KMS-11 (cell line): ENCODE data around the gene CORO2A.

Experiments used
- H2AFZ ChIP-seq: fragments of 200-600 bp; sonication (generic); 2 replicates; pipeline ENCODE4 v1.6.1; 2016; ENCODE audit warnings: antibody characterized with exemption, mixed run types, low read depth
- H3K27ac ChIP-seq: fragments of 200-600 bp; sonication (generic); 2 replicates; pipeline ENCODE4 v1.6.1; 2016; ENCODE audit warnings: mild to moderate bottlenecking, mixed run types
- H3K27me3 ChIP-seq: fragments of 200-600 bp; sonication (generic); 2 replicates; pipeline ENCODE4 v1.6.1; 2017; ENCODE audit warnings: mild to moderate bottlenecking, low read depth, mixed run types, moderate library complexity; ENCODE audit not compliant: insufficient read depth
- H3K36me3 ChIP-seq: fragments of 200-600 bp; sonication (generic); 2 replicates; pipeline ENCODE4 v1.6.1; 2017; ENCODE audit warnings: mild to moderate bottlenecking, mixed run types; ENCODE audit not compliant: insufficient read depth
- H3K4me1 ChIP-seq: fragments of 200-600 bp; sonication (generic); 2 replicates; pipeline ENCODE4 v1.6.1; 2016; ENCODE audit warnings: mild to moderate bottlenecking, low read depth, mixed run types; ENCODE audit not compliant: poor library complexity, severe bottlenecking
- H3K4me2 ChIP-seq: fragments of 200-600 bp; sonication (generic); 2 replicates; pipeline ENCODE4 v1.7.0; 2016; ENCODE audit warnings: mild to moderate bottlenecking, mixed run types
- H3K4me3 ChIP-seq: fragments of 200-600 bp; sonication (generic); IDR thresholded peaks from 2 replicates; pipeline ENCODE4 v1.6.1; 2017; ENCODE audit warnings: low read depth, low read length, mixed read lengths; ENCODE audit not compliant: insufficient read depth
- H3K79me2 ChIP-seq: fragments of 200-600 bp; sonication (generic); 2 replicates; pipeline ENCODE4 v1.6.1; 2016; ENCODE audit warnings: low read depth, mixed run types; ENCODE audit not compliant: insufficient read depth
- H3K9ac ChIP-seq: fragments of 200-600 bp; sonication (generic); 2 replicates; pipeline ENCODE4 v1.6.1; 2016; ENCODE audit warnings: mild to moderate bottlenecking, mixed run types
- H4K20me1 ChIP-seq: fragments of 200-600 bp; sonication (generic); 2 replicates; pipeline ENCODE4 v1.6.1; 2016; ENCODE audit warnings: mild to moderate bottlenecking, mixed run types; ENCODE audit not compliant: insufficient read depth
- TF ChIP-seq, protein P1 (sequence below): fragments of 200-600 bp; sonication (generic); conservative IDR thresholded peaks from 2 replicates; pipeline ENCODE4 v1.6.1; 2017; ENCODE audit warnings: low read depth, mild to moderate bottlenecking, antibody characterized with exemption, low read length, moderate library complexity, mixed read lengths

Gene CORO2A

DNA sequence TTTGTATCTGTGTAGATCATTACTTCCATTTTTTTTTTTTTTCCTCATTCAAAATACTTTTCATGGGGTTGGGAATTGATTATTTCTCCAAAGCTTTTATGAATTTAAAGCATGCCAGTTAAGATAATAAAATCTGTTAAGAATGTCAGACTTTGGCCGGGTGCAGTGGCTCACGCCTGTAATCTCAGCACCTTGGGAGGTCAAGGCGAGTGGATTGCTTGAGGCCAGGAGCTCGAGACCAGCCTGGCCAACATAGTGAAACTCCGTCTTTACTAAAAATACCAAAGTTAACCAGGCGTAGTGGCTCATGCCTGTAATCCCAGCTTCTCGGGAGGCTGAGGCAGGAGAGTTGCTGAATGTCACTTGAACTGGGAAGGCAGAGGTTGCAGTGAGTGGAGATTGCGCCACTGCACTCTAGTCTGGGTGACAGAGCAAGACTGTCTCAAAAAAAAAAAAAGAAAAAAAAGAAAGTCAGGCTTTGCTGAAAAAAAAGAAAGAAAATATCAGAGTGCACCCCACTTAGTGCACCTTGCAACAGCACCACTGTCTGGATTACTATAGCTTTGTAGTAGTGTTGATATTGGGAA is 44.6 kb upstream of the CORO2A start:
- Histone ChIP-seq H3K4me3 (no peak overlapping the region), H3K27me3 (no peaks in the 10 kb centered on the region), H3K79me2 (no peaks in the 10 kb centered on the region), H3K36me3 (no peaks in the 10 kb centered on the region), H3K9ac (no peak overlapping the region), H3K4me1 (no peaks in the 10 kb centered on the region), H3K27ac (no peak overlapping the region), H2AFZ (no peak overlapping the region), H4K20me1 (no peaks in the 10 kb centered on the region), H3K4me2 (no peak overlapping the region)
- TF ChIP-seq, protein P1, sequence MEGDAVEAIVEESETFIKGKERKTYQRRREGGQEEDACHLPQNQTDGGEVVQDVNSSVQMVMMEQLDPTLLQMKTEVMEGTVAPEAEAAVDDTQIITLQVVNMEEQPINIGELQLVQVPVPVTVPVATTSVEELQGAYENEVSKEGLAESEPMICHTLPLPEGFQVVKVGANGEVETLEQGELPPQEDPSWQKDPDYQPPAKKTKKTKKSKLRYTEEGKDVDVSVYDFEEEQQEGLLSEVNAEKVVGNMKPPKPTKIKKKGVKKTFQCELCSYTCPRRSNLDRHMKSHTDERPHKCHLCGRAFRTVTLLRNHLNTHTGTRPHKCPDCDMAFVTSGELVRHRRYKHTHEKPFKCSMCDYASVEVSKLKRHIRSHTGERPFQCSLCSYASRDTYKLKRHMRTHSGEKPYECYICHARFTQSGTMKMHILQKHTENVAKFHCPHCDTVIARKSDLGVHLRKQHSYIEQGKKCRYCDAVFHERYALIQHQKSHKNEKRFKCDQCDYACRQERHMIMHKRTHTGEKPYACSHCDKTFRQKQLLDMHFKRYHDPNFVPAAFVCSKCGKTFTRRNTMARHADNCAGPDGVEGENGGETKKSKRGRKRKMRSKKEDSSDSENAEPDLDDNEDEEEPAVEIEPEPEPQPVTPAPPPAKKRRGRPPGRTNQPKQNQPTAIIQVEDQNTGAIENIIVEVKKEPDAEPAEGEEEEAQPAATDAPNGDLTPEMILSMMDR: no peak

DNA sequence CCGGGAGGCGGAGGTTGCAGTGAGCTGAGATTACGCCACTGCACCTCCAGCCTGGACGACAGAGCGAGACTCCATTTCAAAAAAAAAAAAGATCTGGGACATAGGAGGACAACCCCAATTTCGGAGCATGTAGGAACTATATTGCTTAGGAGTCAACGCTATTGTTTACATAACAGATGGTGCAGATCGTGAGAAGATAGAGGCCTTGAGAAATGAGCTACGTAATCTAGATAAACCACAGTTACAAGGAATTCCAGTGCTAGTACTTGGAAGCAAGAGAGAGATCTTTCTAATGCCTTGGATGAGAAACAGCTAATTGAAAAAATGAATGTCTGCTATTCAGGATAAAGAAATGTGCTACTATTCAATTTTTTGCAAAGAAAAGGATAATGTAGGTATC is 42.7 kb upstream of the CORO2A start:
- Histone ChIP-seq H2AFZ (no peak overlapping the region), H3K4me2 (no peak overlapping the region), H4K20me1 (no peaks in the 10 kb centered on the region), H3K4me3 (no peak overlapping the region), H3K27ac (no peak overlapping the region), H3K4me1 (no peaks in the 10 kb centered on the region), H3K27me3 (no peaks in the 10 kb centered on the region), H3K79me2 (no peaks in the 10 kb centered on the region), H3K36me3 (no peaks in the 10 kb centered on the region), H3K9ac (no peak overlapping the region)
- TF ChIP-seq, protein P1: no peak

DNA sequence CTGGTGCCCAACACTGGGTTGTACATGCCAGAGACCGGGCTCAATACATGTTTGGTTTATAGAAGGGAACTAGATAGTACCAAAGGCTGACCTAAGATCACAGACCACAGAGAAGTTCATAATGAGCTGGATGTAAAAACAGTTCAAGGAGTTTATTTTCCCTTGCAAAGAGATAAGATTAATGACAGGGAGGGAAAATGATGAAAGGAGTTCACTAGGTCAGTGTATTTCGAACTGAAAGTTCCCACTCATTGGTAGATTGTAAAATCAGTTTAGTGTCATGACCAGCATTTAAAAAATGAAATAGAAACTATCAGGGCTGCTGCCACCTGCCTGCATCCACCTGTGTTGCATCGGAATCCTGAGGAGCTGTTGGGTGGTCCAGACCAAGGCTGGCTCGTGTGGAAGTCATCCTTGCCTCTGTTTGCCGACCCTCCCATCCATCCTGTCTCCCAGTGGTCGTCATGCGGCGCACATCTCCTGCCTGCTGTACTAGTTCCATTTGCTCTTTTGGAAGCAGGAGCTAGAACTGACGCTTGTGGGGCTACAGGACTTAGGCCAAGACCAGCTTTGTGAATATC is 41.9 kb upstream of the CORO2A start:
- Histone ChIP-seq H3K36me3 (no peaks in the 10 kb centered on the region), H3K4me1 (no peaks in the 10 kb centered on the region), H3K4me2 (no peak overlapping the region), H3K9ac (no peak overlapping the region), H2AFZ (no peak overlapping the region), H3K27ac (no peak overlapping the region), H3K27me3 (no peaks in the 10 kb centered on the region), H4K20me1 (no peaks in the 10 kb centered on the region), H3K79me2 (no peaks in the 10 kb centered on the region), H3K4me3 (no peak overlapping the region)
- TF ChIP-seq, protein P1: no peak

DNA sequence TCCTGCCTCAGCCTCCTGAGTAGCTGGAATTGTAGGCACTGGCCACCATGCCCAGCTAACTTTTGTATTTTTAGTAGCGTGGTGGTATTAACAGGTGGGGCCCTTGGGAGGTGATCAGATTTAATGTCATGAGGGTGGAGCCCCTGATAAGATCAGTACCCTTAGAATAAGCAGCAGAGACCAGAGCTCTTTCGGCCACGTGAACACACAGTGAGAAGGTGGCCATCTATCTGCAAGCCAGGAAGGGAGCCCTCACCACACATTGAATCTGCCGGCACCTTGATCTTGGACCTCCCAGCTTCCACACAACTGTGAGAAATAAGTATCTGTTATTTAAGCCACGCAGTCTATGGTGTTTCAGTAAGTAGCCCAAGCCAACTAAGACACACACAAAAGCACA is 40.5 kb upstream of the CORO2A start:
- Histone ChIP-seq H2AFZ (no peak overlapping the region), H4K20me1 (no peaks in the 10 kb centered on the region), H3K4me2 (no peak overlapping the region), H3K27ac (no peak overlapping the region), H3K79me2 (no peaks in the 10 kb centered on the region), H3K27me3 (no peaks in the 10 kb centered on the region), H3K4me3 (no peak overlapping the region), H3K9ac (no peak overlapping the region), H3K4me1 (no peaks in the 10 kb centered on the region), H3K36me3 (no peaks in the 10 kb centered on the region)
- TF ChIP-seq, protein P1: no peak
